IMR-90 (cell line): Measurements from ENCODE around the gene LRPAP1. TPM values are rescaled to one million over a fixed set of nuclear protein-coding genes. Genes with fewer than 3 reads are reported as not detected.
A peak's percentile ranks its signal among the peaks of the same experiment; 100 is the strongest.

Experiments used
- ATAC-seq: fragments of 200-7000 bp; cut with Tn5 transposase; 2 replicates; pipeline ENCODE4 v1.9.1; 2020; ENCODE audit warnings: low read depth, mild to moderate bottlenecking, moderate library complexity
- Bru-seq: library from RNA; stranded (reverse); fragments of 400-500 nt; gene quantifications from one replicate; lab custom pipeline; 2021; lab: Mats Ljungman, UMichigan
- BruChase-seq, 2 experiments: library from RNA; stranded (reverse); fragments of 400-500 nt; gene quantifications; one replicate each; lab custom pipeline; 2021; lab: Mats Ljungman, UMichigan
- BruUV-seq: library from RNA; stranded (reverse); fragments of 400-500 nt; replicated peaks from 2 replicates; lab custom pipeline; 2021; lab: Mats Ljungman, UMichigan
- CTCF ChIA-PET: fragments of 300-600 bp; formaldehyde crosslinking; extraction: SDS; loops from one replicate; lab custom pipeline; 2021; ENCODE audit warnings: antibody characterized with exemption; lab: Yijun Ruan, JAX
- POLR2A ChIA-PET: fragments of 300-600 bp; sonication (Branson Sonifier 250); formaldehyde crosslinking; loops from one replicate; lab custom pipeline; 2022; ENCODE audit warnings: antibody characterized with exemption; ENCODE audit not compliant: unreplicated experiment; lab: Charles Lee
- DNase-seq: peaks from one replicate; pipeline ENCODE4 v3.0.0; 2013
- H2AFZ ChIP-seq: replicated peaks from 2 replicates; pipeline ENCODE3; 2013; ENCODE audit warnings: low read length, mild to moderate bottlenecking; ENCODE audit not compliant: poor library complexity
- H2AK5ac ChIP-seq: 2 replicates; pipeline ENCODE4 v1.6.1; 2013; ENCODE audit warnings: low read depth, low read length, inconsistent platforms
- H2AK9ac ChIP-seq: replicated peaks from 2 replicates; pipeline ENCODE3; 2013; ENCODE audit warnings: mild to moderate bottlenecking, low read depth, low read length, moderate library complexity; ENCODE audit not compliant: poor library complexity
- H2BK120ac ChIP-seq: 2 replicates; pipeline ENCODE4 v1.6.1; 2013; ENCODE audit warnings: low read depth, low read length, inconsistent platforms
- H2BK15ac ChIP-seq: 3 replicates; pipeline ENCODE4 v1.6.1; 2013; ENCODE audit warnings: low read depth, low read length, inconsistent platforms
- H2BK20ac ChIP-seq: 2 replicates; pipeline ENCODE4 v1.6.1; 2013; ENCODE audit warnings: low read depth, mild to moderate bottlenecking, inconsistent platforms, low read length, moderate library complexity
- H2BK5ac ChIP-seq: 2 replicates; pipeline ENCODE4 v1.6.1; 2013; ENCODE audit warnings: mild to moderate bottlenecking, low read depth, low read length, inconsistent platforms; ENCODE audit not compliant: poor library complexity, severe bottlenecking
- H3K14ac ChIP-seq: replicated peaks from 2 replicates; pipeline ENCODE4 v1.6.1; 2013; ENCODE audit warnings: low read depth, low read length, inconsistent platforms
- H3K18ac ChIP-seq: 2 replicates; pipeline ENCODE4 v1.6.1; 2013; ENCODE audit warnings: low read depth, low read length, control low read depth
- H3K23ac ChIP-seq: 2 replicates; pipeline ENCODE4 v1.6.1; 2013; ENCODE audit warnings: low read depth, low read length, inconsistent platforms
- H3K27ac ChIP-seq: 2 replicates; pipeline ENCODE4 v1.5.1; 2013; ENCODE audit warnings: mild to moderate bottlenecking, control low read depth, low read length; ENCODE audit not compliant: insufficient read depth
- H3K27me3 ChIP-seq: 2 replicates; pipeline ENCODE4 v1.6.1; 2013; ENCODE audit warnings: low read length; ENCODE audit not compliant: control insufficient read depth, insufficient read depth
- H3K36me3 ChIP-seq: 2 replicates; pipeline ENCODE4 v1.6.1; 2013; ENCODE audit warnings: low read length, mixed read lengths; ENCODE audit not compliant: control insufficient read depth, insufficient read depth
- H3K4ac ChIP-seq: 2 replicates; pipeline ENCODE4 v1.6.1; 2013; ENCODE audit warnings: low read depth, low read length, inconsistent platforms
- H3K4me1 ChIP-seq: 2 replicates; pipeline ENCODE4 v1.6.1; 2013; ENCODE audit warnings: low read length, mixed read lengths; ENCODE audit not compliant: control insufficient read depth, insufficient read depth
- H3K4me2 ChIP-seq: 2 replicates; pipeline ENCODE4 v1.6.1; 2013; ENCODE audit warnings: low read depth, mild to moderate bottlenecking, control low read depth, low read length, moderate library complexity
- H3K4me3 ChIP-seq: 2 replicates; pipeline ENCODE4 v1.5.1; 2013; ENCODE audit warnings: low read depth, mild to moderate bottlenecking, control low read depth, low read length, moderate library complexity; ENCODE audit not compliant: insufficient read depth
- H3K56ac ChIP-seq: 2 replicates; pipeline ENCODE4 v1.6.1; 2013; ENCODE audit warnings: low read length, inconsistent platforms; ENCODE audit not compliant: insufficient read depth; ENCODE audit errors: extremely low read depth
- H3K79me1 ChIP-seq, 2 experiments: 2 replicates each; pipeline ENCODE4 v1.6.1; 2013; ENCODE audit warnings: low read length in 2 of 2, inconsistent platforms in 1 of 2, low read depth in 1 of 2
- H3K9ac ChIP-seq: 2 replicates; pipeline ENCODE4 v1.6.1; 2013; ENCODE audit warnings: low read depth, low read length, control low read depth
- H3K9me1 ChIP-seq: 2 replicates; pipeline ENCODE4 v1.6.1; 2013; ENCODE audit warnings: low read length, inconsistent platforms; ENCODE audit not compliant: insufficient read depth
- H3K9me3 ChIP-seq: 2 replicates; pipeline ENCODE4 v1.6.1; 2013; ENCODE audit warnings: low read length; ENCODE audit not compliant: control insufficient read depth, insufficient read depth
- H4K20me1 ChIP-seq: 2 replicates; pipeline ENCODE4 v1.6.1; 2013; ENCODE audit warnings: low read length, inconsistent platforms; ENCODE audit not compliant: insufficient read depth
- H4K5ac ChIP-seq: 2 replicates; pipeline ENCODE4 v1.6.1; 2013; ENCODE audit warnings: mild to moderate bottlenecking, low read depth, low read length, control low read depth
- H4K8ac ChIP-seq, 2 experiments: 2 replicates each; pipeline ENCODE4 v1.6.1; 2013; ENCODE audit warnings: low read depth in 2 of 2, low read length in 2 of 2, control low read depth in 1 of 2, inconsistent platforms in 1 of 2
- H4K91ac ChIP-seq: 2 replicates; pipeline ENCODE4 v1.6.1; 2013; ENCODE audit warnings: low read depth, low read length, inconsistent platforms; ENCODE audit not compliant: insufficient read depth
- MAFK ChIP-seq: IDR thresholded peaks from 2 replicates; pipeline ENCODE4 v1.6.1; 2012; ENCODE audit warnings: low read depth, low read length, improper control_type of control experiment
- MXI1 ChIP-seq: IDR thresholded peaks from 2 replicates; pipeline ENCODE4 v1.6.1; 2012; ENCODE audit warnings: low read depth, mild to moderate bottlenecking, low read length, moderate library complexity, borderline replicate concordance
- POLR2A ChIP-seq: IDR thresholded peaks from 2 replicates; pipeline ENCODE4 v1.6.1; 2012; ENCODE audit warnings: mild to moderate bottlenecking, low read depth, low read length
- WGBS, 2 experiments: methylation state at CpG; one replicate each; pipeline versions ENCODE4 v1.1.5 to v1.1.7; 2013; ENCODE audit warnings: missing lambda C conversion rate in 2 of 2; ENCODE audit not compliant: insufficient read length in 1 of 2; ENCODE audit errors: extremely low coverage in 2 of 2; 5-methylcytosine and 5-hydroxymethylcytosine counted together
- dilution Hi-C: fragments of 300-500 bp; cut with HindIII; formaldehyde crosslinking; loops from one replicate; pipeline ENCODE4 v1.14.3; 2018; ENCODE audit warnings: low sequenced_read_pairs; ENCODE audit not compliant: unreplicated experiment
- in situ Hi-C: fragments of 300-500 bp; cut with MboI; formaldehyde crosslinking; loops from 3 replicates; pipeline ENCODE4 v1.14.3; 2019; ENCODE audit warnings: low sequenced_read_pairs, inconsistent platforms, mixed read lengths
- intact Hi-C: fragments of 100-400 bp; cut with micrococcal nuclease; formaldehyde crosslinking; loops from 2 replicates; pipeline ENCODE4 v1.10.0; 2022
- long read RNA-seq: library from polyadenylated mRNA; unstranded; transcript quantifications from one replicate; pipeline ENCODE4 v2.0.0, GENCODE V29; 2021; ENCODE audit not compliant: unreplicated experiment
- polyA plus RNA-seq, 3 experiments: library from polyadenylated mRNA; depleted of rRNA; stranded (reverse); fragments of >200 nt; gene quantifications; 2 replicates each; pipeline ENCODE4 v1.2.3, GENCODE V29; 2012; ENCODE audit warnings: low replicate concordance in 1 of 3
- total RNA-seq: library from RNA; depleted of rRNA; stranded (reverse); fragments of >200 nt; gene quantifications from 2 replicates; pipeline ENCODE4 v1.2.3, GENCODE V29; 2012; rRNA removed

The LRPAP1 gene, protein sequence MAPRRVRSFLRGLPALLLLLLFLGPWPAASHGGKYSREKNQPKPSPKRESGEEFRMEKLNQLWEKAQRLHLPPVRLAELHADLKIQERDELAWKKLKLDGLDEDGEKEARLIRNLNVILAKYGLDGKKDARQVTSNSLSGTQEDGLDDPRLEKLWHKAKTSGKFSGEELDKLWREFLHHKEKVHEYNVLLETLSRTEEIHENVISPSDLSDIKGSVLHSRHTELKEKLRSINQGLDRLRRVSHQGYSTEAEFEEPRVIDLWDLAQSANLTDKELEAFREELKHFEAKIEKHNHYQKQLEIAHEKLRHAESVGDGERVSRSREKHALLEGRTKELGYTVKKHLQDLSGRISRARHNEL
- total RNA-seq, result 114 and 135 TPM in 2 replicates
- 171 and 175 TPM in 2 replicates for polyA plus RNA-seq (2012; rRNA removed)
- 130 and 173 TPM in 2 replicates for polyA plus RNA-seq (2012; cell fraction: cytosol; rRNA removed)
- polyA plus RNA-seq (2012; cell fraction: nucleus; rRNA removed; ENCODE audit: low replicate concordance), result 96.2 and 113 TPM in 2 replicates
- Bru-seq, nascent RNA, result percentile 67 among the genes with signal in this experiment
- percentile 81 among the genes with signal in this experiment for BruChase-seq, experiment 1, labeled RNA remaining after a 6-hour chase
- percentile 78 among the genes with signal in this experiment for BruChase-seq, experiment 2, labeled RNA remaining after a 2-hour chase
- long read RNA-seq, full-length matches to known transcripts, result 316 of 354 reads
- long read RNA-seq, partial matches to known transcripts, result 19 of 354 reads
- long read RNA-seq, other reads (novel, unspliced or antisense), result 19 of 354 reads

DNA sequence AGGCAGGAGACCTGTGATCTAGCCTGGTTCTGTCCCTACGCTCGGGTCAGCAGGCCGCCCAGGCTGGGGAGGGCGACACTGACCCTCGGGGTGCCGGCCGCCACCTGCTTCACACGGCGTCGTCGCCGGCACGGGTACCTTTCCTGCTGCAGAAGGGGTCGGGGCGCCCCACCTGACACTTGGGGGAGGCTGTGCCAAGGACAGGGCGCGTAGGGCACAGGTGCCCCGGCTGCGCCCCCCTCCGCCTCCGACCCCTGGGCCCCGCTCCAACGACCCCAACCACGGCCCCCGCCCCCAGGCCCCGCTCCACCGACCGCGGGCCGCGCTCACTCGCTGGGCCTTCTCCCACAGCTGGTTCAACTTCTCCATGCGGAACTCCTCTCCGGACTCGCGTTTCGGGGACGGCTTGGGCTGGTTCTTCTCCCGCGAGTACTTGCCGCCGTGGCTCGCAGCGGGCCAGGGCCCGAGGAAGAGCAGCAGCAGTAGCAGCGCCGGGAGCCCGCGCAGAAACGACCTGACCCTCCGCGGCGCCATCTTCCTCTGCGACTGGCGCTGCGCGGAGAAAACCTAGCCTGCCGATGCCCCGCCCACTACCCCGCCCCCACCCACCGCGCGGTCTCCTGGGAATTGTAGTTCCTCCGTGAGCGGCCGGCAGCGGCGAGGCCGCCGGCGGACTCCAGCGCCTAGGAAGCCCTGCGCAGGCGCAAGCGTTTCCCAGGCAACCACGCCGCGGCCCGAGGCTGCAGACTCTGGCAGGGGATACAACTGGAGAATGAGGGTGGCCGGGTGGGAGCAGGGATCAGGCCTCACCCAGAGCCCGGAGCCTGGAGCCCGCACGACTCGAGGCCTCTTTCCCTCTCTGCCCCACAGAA lies at the start of gene LRPAP1:
TSS of gene LRPAP1 (minus strand) at position 544 of the 872 bp plus-strand sequence. CDS start at position 534, 10 bp downstream.
- no peak within 1 kb of the TSS for H2BK20ac ChIP-seq
- peak within 1 kb of the TSS; percentile 97 for H3K4me3 ChIP-seq
- peak within 1 kb of the TSS; percentile 74 for H3K4ac ChIP-seq
- no peak within 1 kb of the TSS for H2BK15ac ChIP-seq
- intact Hi-C loops, result loop anchor here (1.0 kb wide), 1 partner anchor 418 kb away; no protein-coding TSS in a partner anchor
- no peak within 1 kb of the TSS; the same call in 1 of the 2 replicates for H2AK5ac ChIP-seq
- H3K56ac ChIP-seq, result peak within 1 kb of the TSS; percentile 50
- H2AFZ ChIP-seq, result peak within 1 kb of the TSS; percentile 98
- H3K23ac ChIP-seq, result peak within 1 kb of the TSS; percentile 91
- in situ Hi-C loops, result no loop called here
- dilution Hi-C loops, result no loop called here
- CTCF ChIA-PET, result no interaction called here
- peak within 1 kb of the TSS; percentile 77 to 81; a peak in 2 of 4 replicates for H4K8ac ChIP-seq
- WGBS, 2 experiments, result 1% methylated on average over 32 of the region's 84 CpGs; no CpG with 5 or more reads in 1 of the 2 experiments
- peaks cover 5% of the 10 kb centered on the region; the same call in 1 of the 2 replicates for H3K27me3 ChIP-seq
- peaks cover 9% of the 10 kb centered on the region; the same call in 1 of the 2 replicates for H3K36me3 ChIP-seq
- H3K9me1 ChIP-seq, result no peaks in the 10 kb centered on the region
- BruUV-seq, result no TSS peak
- POLR2A ChIA-PET, result no interaction called here
- H3K9ac ChIP-seq, result peak within 1 kb of the TSS; percentile 89
- H3K18ac ChIP-seq, result no peak within 1 kb of the TSS; the same call in 1 of the 2 replicates
- H2AK9ac ChIP-seq, result peak within 1 kb of the TSS; percentile 90
- peaks cover 33% of the 10 kb centered on the region for H4K20me1 ChIP-seq
- no peak within 1 kb of the TSS for H4K91ac ChIP-seq
- ATAC-seq (peak; percentile 95), DNase-seq (peak; percentile 82)
- peak within 1 kb of the TSS; percentile 71 for H3K27ac ChIP-seq
- peak within 1 kb of the TSS; percentile 26; the same call in 1 of the 2 replicates for H4K5ac ChIP-seq
- H2BK120ac ChIP-seq, result no peak within 1 kb of the TSS
- H3K79me1 ChIP-seq, result peaks cover 17 to 42% of the 10 kb centered on the region in 2 experiments; a peak in 3 of 4 replicates
- H2BK5ac ChIP-seq, result no peak within 1 kb of the TSS
- H3K4me1 ChIP-seq, result peaks cover 10% of the 10 kb centered on the region
- no peaks in the 10 kb centered on the region for H3K9me3 ChIP-seq
- no peak for TF ChIP-seq MAFK
- peak; percentile 20; the same call in 1 of the 2 replicates for TF ChIP-seq MXI1
- TF ChIP-seq POLR2A, result peak; percentile 97
- H3K14ac ChIP-seq, result peak within 1 kb of the TSS; percentile 74; the same call in 1 of the 2 replicates
- peak within 1 kb of the TSS; percentile 99 for H3K4me2 ChIP-seq
